NCI-H510A (cell line): ENCODE measurements around the gene ELL.

Source experiments
- DNase-seq: peaks from one replicate; lab custom pipeline; 2025; lab: John Stamatoyannopoulos, UW

ELL gene

DNA sequence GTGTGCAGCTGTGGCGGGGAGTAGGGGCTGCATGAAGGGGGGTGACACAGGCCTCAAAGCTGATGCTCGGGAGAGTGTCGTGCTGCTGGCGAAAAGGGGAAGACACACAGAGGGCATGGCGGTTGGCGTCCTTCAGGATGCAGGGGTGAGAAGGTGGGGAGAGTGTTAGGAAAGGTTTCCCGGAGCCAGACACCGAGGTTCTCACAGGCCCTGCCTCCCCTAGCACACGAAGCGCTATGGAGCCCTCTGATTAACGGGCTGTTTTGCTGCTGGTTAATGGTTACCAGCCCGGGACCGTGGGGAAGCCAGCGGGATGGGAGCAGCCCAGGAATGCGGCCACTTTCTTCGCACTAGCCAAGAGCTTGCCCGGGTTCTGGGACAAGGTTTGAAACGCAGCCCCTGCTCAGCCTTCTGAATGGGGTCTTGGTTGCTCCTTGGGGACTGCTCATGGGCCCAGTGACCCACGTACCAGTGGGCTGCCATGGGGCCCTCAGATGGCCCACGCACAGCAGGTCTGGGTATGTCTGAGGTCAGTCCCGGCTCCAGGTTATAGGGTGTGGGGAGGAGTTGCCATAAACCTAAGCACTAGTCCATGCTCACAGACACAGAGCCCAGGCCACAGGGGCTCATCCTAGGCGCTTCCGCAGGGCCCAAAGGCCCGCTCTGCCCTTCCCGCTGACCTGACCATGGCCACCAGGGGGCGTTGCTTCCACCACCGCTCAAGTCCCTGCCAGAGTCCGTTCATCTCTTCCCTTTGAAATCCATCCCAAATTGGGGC lies 52.6 kb downstream of the ELL start:
- DNase-seq = no peak

DNA sequence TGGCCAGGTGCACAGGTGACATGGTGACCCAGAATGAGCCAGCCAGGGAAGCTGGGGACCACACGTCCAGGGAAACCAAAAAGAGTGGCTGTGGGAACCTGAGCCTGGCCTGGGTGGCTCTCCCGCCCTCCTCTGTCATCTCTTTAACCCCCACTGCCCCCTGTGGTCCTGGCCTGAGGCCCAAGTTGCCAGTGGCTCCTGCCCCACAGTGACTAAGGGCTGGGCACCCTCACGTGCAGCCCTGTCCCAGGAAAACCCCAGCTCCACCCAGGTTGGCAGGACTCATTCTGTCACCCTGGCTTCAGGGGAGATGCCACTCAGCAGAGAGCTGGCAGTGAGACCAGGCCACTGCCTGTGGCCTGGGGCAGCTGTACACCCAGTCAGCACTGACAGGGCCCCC lies 53.4 kb downstream of the ELL start:
- no peak for DNase-seq

DNA sequence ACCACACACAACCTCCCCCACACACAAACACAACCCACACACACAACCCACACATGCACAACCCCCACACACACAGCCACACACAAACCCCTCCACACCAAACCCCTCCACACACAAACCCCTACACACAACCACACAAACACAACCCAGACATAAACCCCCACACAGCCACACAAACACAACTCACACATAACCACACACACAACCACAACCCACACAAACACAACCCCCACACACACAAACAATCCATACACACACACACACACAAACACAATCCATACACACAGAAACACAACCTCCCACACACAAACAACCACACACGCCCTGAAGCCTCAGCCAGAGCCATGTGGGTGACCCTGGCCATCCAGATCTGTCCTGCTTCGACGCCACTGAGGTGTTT lies 53.9 kb downstream of the ELL start:
- DNase-seq = no peak

DNA sequence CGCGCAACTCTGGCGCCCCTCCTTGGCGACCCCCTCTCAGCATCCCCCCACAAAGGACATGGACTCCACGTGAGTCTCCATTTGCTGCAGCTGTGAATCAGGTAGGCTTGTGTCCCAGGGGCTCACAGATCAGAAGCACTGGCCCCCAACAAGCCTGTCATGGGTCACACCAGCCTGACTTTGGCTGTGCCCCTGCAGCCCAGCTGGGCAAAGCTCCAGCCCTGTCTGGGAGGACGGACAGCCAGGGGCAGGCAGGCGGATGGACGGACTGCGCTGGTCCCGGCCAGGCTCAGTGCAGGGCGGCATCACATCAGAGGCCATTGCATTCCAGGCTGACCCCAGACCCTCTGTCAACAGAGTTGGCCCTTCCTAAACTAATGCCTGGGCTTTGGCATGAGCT lies 55.5 kb downstream of the ELL start:
- DNase-seq = no peak

DNA sequence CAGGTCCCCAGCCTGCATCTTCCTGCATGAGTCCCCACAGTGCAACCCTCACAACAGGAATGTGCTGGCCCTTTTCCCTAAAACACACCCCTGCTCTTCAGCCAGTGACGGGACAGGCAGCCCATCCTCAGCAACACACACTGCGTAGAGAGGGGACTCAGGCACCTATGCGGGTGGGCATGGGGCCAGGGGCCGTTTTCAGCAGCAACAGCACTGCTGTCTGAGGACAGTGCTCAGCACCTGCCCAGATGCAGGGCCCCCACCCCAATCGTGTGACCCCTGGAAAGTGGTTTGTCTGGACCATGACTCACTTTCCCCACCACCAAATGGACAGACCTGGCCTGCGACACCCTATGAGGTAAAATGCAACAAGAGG lies 55.9 kb downstream of the ELL start:
- DNase-seq = no peak

DNA sequence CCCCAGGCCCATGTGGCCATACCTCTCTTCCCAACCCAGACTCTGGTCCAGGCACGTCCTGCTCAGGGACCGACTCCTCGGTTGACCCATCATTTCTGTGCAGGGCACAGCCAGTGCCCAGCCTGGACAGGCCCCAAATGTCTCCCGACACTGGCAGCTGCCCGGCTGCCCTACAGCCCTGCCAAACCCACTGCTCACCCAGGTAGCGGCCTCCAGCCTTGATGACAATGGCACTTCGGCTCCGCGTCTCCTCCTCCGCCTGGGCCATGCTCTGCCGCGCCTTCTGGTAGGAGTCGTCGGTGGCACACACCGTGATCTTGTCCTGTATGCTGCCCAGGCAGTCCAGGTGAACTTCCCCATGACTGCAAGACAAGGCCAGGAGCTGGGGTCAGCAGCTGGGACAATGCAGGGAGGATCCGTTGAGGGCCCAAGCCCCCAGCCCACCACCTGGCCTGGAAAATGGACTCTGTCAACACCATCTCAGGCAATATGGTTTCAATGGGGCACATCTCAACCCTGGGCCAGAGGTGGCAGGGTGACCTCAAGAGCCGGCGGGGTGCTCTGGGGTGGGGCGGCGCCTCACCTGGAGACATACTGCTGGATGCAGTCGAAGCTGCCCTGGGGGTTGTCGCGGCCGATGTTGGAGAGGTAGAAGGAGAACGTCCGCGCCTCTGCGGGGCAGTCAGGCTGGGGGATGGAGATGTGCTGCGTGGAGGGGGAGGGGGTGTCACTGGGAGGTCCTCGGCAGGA lies 56.5 kb downstream of the ELL start:
- no peak for DNase-seq

DNA sequence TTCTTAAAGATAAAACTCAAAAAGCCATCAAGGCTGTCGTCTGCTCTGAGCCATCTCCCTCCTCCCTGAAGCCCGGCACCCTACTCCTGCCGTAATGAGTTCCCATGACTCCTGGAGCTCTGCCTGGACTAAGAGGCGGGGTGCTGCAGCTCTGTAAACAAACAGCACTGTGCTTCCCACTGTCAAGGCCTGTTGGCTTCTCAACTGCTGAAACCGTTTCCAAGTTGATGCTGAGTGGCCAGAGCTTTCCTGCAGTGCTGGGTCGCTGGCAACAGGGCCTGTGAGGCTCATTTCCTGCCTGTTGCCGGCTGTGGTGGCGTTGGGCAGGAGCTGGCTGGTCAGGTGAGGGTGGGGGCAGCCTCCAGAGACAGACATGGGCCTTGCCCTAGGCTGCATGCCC lies 57.2 kb downstream of the ELL start:
- peak; percentile 86 for DNase-seq

DNA sequence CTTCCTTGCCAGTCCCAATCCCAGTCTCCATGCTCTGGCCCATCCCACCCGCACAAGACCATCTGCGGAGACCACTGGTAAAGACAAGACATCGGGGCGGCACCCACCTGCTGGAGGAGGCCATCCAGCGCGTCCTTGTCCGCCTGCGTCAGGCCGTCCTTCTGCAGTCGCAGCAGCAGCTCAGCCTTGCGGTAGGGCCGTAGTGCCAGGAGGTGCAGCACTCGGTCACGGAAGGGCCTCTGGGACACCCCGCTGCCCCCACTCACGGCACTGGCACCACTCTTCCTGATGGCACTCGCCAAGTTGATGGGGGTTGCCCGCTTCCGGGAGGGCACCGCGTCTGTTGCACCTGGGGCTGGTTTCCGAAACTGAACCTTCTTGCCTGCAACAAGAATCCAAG lies 60.4 kb downstream of the ELL start:
- DNase-seq = no peak

DNA sequence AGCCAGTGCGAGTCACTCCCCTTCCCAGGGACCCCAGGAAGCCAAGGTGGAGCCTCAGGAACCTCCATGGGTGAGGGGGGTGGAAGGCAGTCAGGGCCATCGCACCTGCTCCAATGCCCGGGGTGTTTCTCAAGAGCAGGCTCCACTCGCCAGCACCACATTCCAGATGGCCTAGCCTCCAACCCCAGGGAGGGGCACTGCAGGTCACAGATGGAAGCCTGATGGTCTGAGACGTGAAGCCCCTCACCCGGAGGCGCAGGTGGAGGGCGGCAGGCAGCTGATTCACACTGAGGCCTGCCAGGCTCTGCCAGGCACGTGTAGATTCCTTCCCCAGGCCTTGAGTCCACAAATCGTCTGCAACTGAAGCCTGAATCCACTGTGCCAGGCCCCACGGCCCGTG lies 61.0 kb downstream of the ELL start:
- DNase-seq = no peak

DNA sequence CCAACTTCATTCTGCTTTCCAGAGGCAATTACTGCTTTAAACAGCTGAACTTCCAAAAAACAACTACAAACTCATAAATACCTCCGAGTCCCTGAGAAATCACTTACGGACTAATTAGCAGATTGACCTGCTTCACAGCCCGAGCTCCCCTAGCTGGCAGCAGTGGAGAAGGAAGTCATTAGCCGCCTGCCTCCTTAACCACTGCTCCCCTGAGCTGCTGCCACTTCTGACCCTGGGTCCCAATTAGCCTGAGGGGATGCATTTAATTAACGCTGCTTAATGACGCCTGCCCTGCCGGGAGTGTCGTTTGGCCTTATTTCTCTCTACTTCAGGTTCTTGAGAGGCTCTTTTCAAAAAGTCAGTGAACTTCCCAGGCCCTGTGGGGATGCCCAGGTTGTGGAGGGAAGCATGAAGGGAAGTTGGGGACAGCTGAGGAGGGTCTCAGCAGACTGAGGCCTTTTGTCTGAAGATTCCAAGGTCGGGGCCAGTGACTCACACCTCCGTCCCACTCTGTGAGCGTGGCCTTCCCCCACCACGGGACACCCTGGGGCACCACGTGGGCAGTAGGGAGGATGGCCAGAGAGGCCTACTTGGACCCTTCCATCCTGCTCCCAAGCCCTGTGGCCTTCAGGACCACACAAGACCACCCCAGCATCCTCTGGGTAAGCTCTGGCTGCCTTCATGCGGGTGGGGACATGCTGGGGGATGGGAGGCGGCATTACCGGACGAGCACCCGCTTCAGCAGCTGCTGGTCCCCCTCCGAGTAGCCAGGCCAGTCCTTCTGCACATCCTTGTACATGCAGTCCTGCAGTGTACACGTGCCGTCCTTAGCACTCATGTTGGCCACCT lies 64.2 kb downstream of the ELL start:
- no peak for DNase-seq

DNA sequence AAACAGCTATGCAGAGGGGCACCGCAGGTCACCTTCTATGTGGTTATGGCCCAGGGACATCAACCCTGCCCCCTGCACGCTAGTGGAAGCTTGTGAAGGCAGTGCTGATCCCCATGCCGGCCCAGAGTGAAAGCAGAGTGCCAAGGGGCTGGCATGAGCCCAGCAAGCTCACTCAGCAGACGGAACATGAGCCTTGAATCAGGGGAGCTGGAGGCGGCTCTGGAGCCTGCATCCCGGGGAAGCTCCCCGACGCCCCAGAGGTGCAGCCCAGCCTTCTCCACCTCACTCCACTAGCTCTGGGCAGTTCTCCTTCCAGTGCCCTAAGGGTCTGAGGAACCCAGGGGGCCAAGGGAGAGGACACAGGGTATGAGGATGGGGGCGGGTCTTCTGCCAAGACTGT lies 64.9 kb downstream of the ELL start:
- DNase-seq = no peak

DNA sequence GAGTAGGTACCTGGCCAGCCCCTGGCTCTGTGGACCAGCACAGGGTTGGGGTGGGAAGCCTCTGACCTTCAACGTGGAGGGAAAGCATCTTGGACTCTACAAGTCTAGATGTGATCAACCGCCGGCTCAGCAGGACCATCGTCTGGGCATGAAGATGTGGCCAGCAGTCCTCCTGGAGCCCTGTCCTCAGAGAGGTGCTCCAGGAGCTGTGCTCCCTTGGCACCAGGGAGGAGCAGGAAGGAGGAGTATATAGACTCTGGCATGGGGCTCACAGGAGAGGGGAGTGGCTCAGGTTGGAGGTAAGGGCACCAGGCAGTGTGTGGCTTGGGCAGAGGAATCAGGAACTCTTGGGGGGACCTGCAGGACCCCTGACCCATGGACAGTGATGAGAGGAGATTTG lies 65.6 kb downstream of the ELL start:
- no peak for DNase-seq

DNA sequence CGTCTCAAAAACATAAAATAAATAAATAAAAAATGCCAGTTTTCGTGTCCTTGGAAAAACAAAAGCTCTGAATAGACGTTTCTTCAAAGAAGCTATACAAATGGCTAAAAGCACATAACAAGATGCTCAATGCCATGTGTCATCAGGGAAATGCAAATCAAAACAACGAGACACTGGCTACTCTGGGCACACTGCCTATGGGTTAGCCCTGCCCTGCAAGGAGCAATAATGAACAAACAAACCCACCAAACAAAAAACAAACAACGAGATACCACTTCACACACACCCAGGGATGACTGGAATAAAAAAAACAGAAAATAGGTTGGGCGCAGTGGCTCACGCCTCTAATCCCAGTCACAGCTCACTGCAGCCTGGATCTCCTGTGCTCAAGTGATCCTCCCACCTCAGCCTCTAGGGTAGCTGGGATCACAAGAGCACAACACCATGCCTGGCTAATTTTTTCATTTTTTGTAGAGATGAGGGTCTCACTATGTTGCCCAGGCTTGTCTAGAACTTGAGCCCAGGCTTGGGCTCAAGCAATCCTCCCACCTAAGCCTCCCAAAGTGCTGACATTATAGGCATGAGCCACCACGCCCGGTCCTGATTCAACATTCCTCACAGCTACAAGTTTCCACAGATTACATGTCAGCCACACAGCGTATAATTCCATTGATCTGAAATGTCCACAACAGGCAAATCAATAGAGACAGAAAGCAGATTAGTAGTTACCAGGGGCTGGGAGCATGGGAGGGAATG lies 68.4 kb downstream of the ELL start:
- DNase-seq = no peak

DNA sequence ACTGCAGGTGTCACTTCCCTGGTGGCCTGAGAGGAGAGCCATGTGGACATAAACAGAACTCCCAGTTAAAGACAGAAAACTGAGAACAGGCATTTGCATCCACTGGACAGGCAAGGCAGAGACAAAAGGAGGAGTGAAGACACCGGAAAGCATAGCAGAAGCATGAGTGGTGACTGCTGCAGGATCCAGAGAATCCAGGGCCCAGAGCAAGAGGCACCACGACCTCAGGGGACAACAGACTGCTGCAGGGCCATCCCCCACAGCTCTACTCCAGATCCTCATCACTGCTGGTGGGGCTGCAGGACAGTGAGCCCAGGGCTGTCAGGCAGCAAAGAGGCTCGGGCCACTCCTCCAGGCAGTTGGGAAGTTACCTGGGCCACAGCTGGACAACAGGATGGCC lies 69.5 kb downstream of the ELL start:
- DNase-seq = no peak

DNA sequence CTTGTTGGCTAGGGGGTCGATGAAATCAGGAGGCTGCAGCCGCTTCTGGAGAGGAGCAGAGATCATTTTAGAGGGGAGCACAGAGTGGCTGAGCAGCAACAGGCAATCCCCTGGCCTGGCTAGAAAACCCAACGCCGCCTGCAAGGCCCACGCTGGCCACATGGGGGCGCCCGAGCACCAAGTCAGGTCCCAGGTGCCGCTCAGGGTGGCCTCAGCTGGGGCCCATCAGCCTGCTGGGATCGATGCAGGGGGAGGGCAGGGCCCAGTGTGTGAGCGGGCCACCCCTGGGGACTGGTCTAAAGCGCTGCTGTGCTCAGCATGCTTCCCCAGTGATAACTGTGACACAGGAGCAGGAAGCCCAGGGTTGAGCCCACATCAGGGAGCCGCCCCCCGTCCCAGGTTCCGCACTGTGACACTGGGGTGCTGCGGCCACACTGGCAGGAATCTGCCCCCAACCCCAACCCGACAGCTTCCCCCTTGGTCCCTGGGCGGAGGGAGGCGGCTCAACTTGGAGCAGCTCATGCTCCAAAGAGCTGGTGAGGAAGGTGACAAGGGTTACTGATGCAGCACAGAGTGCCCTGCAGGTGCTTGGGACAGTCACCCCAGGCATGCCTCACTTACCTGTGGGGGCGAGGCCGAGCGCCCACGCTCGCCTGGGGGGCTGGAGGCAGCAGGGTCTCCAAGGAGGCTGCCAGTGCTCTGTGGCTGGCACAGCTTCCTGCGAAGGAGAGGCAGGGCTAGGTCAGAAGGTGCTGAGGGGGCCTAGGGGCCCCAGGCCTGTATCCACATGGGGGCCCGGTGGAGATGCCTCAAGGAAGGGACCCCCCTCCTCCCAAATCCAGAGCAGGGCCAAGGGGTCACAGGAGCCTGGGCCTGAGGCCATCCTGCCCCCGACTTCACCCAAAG lies 70.7 kb downstream of the ELL start:
- DNase-seq = peak; percentile 49

DNA sequence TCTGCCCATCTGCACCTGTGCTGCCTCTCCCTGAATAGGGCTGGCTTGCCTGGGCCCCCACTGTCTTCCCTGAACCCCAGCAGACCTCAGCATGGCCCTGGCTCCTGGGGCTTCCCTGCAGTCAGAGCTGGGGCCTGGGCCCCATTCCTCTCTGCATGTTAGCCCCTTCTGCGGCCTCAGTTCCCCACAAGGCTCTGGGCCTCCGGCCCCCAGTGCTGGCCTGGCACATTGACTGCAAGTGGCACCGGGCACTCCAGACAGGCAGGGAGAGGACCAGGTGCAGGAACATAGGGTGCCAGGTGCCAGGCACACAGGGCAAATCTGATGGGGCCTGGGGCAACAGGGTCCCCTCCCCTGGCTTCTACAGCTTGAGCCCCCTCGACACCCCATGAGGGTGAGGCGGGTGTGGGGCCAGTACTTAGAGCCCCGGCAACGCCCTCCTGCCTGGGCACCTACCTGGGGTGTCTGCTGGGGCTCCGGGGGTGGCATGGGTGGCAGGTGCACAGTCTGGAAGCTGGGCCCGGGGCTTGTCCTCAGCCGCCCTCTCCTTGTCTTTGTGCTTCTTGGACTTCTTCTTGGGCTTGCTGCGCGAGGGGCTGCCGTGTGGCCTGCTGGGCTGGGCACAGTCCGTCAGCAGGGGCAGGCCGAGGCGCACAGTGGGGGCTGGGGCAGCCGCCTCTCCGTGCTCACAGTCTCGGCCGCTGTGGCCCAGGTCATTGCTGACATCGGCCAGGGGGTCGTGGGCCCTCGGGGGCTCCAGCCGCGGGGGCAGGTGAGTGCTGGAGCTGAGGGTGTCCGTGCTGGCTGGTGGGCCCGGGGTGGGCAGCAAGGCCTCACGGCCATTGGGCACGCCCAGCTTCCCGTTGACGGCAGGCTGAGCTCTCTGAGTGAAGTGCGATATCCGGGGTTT lies 71.6 kb downstream of the ELL start:
- no peak for DNase-seq

DNA sequence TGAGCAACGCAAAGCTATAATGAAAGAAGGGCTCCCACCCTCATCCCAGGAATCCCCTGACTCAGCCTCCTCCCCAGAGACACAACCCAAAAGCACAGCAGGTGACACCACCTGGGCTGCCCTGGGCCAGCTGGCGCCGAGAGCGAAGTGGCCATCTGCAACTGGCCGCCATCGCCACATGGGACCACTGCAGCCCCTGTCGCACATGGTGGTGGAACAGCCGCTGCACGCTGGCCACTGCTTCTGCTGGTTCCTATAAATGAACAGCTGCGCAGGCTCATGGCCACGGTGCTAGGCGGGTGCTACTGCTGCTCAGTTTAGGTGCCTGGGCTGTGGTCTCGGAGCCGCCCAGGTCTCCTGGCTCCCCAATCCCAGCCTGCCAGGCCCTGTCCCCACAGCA lies 72.3 kb downstream of the ELL start:
- no peak for DNase-seq

DNA sequence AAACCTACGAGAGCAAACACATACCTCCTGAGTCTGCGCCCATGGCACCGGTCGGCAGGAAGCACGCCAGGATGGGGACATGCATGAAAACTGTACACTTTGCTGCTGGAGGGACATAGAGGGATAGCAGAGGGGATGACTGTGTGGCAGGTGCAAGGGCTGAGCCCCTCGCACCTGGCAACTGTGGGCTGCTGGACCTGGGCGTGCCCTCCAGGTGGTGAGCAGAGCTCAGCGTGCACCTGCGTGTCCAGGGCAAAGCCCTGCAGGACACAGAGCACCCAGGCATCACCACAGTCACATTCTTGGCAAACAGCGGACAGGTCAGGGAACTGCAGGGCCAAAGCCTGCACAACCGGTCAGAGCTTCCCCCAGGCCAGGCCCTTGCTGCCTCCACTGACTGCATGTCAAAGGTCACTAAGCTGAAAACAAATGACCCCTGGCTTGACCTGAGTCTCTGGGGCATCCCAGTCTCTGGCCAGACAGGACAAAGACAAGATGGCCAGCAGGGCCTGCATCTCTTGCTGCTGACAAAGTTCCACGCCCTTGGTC lies 75.0 kb downstream of the ELL start:
- no peak for DNase-seq

DNA sequence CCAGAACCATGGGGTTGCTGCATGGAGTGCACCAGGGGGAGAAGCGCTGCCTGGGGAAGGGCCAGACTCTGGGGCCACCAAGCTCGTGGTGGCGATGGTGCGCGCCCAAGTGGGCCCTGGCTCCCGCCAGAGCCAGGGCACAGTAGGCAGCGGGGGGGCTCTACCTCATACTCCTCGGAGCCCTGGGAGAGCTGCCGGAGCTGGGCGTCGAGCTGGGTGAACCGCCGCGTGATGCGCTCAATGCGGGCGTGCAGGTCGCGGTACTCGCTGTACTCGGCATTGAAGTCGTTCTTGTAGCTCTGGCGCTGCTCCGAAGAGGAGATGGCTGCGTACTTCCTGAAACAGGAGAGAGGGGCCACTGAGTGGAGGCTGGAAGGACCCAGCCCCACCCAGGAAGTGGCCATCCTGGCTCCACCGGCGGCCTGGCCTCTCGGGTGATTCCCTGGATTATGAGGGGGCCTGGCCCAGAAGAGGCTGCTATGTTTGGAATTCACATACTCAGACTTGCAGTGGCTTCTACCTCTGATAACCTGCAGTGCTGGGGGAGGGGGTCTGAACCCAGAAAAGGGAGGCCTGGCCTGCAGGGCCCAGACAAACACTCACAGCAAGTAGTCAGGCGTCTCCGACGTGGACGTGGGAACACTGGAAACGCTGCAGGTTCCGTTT lies 75.6 kb downstream of the ELL start:
- DNase-seq = no peak
